GM18505 (cell line): ENCODE measurements around the gene TSPAN11.

Experiments used
- ATAC-seq: cut with Tn5 transposase; IDR thresholded peaks from one replicate; pipeline ENCODE4 v1.9.1; 2021; ENCODE audit not compliant: unreplicated experiment
- POLR2A ChIP-seq: IDR thresholded peaks from 4 replicates; pipeline ENCODE4 v1.6.1; 2011; ENCODE audit warnings: borderline replicate concordance; ENCODE audit not compliant: insufficient read depth, insufficient read length; ENCODE audit errors: extremely low read depth

Gene TSPAN11

GRCh38 chr12:30900351-30900750 is 26.2 kb upstream of the TSPAN11 start:
- ATAC-seq, result no peak
- no peak for TF ChIP-seq POLR2A

- no peak for ATAC-seq
Observed at GRCh38 chr12:30902001-30902400, 24.5 kb upstream of the TSPAN11 start.

GRCh38 chr12:30902596-30902995 is 24.0 kb upstream of the TSPAN11 start:
- no peak for TF ChIP-seq POLR2A
- ATAC-seq, result no peak

More at GRCh38 chr12:30902001-30902400, 24.5 kb upstream of the TSPAN11 start:
- TF ChIP-seq POLR2A, result no peak

GRCh38 chr12:30905463-30906009 is 21.0 kb upstream of the TSPAN11 start:
- no peak for TF ChIP-seq POLR2A
- no peak for ATAC-seq

GRCh38 chr12:30908076-30908721 is 18.3 kb upstream of the TSPAN11 start:
- TF ChIP-seq POLR2A, result no peak
- no peak for ATAC-seq

GRCh38 chr12:30908722-30909348 is 17.7 kb upstream of the TSPAN11 start:
- no peak for ATAC-seq
- TF ChIP-seq POLR2A, result no peak

GRCh38 chr12:30909349-30910037 is 17.1 kb upstream of the TSPAN11 start:
- no peak for TF ChIP-seq POLR2A
- no peak for ATAC-seq

- no peak for TF ChIP-seq POLR2A
- ATAC-seq, result no peak
Observed at GRCh38 chr12:30910038-30910350, 16.6 kb upstream of the TSPAN11 start.

GRCh38 chr12:30911207-30911606 is 15.3 kb upstream of the TSPAN11 start:
- no peak for TF ChIP-seq POLR2A
- no peak for ATAC-seq

- no peak for ATAC-seq
- TF ChIP-seq POLR2A, result no peak
Observed at GRCh38 chr12:30913323-30913722, 13.2 kb upstream of the TSPAN11 start.

GRCh38 chr12:30914986-30915591 is 11.5 kb upstream of the TSPAN11 start:
- TF ChIP-seq POLR2A, result no peak
- ATAC-seq, result no peak

- TF ChIP-seq POLR2A, result no peak
- ATAC-seq, result no peak
Observed at GRCh38 chr12:30923057-30923456, 3.5 kb upstream of the TSPAN11 start.

GRCh38 chr12:30925607-30926242 is 823 bp upstream of the TSPAN11 start:
- no peak for ATAC-seq
- no peak for TF ChIP-seq POLR2A
